ENCODE data around the gene JUND. TPM values are rescaled to one million over a fixed set of nuclear protein-coding genes. Genes with fewer than 3 reads are reported as not detected.

JUND gene
- total RNA-seq, 1 donor from 2014 or later, result 161 TPM

GRCh38 chr19:18322759-18323460, 41.5 kb upstream of the JUND start, which contains the start of gene LSM4:
TSS of gene LSM4 (minus strand) at chr19:18323076. CDS start at chr19:18323020, 56 bp downstream.
- Histone ChIP-seq H2AFZ (ENCODE audit: low read depth, low read length) (peak within 1 kb of the TSS; percentile 79), H3K36me3 (ENCODE audit: insufficient read depth, low read length) (peaks cover 3% of the 10 kb centered on the region), H3K4me1 (ENCODE audit: insufficient read depth, low read length) (peaks cover 26% of the 10 kb centered on the region), H3K4me2 (ENCODE audit: low read length) (peak within 1 kb of the TSS; percentile 88), H4K20me1 (ENCODE audit: insufficient read depth, low read length) (no peaks in the 10 kb centered on the region), H3K79me2 (ENCODE audit: insufficient read depth, low read length) (peaks cover 44% of the 10 kb centered on the region), H3K9me3 (ENCODE audit: insufficient read depth, low read depth, low read length) (no peaks in the 10 kb centered on the region), H3K4me3 (ENCODE audit: insufficient read depth, low read depth, low read length) (peak within 1 kb of the TSS; percentile 87), H3K27me3 (ENCODE audit: insufficient read depth, low read length) (no peaks in the 10 kb centered on the region), H3K9ac (ENCODE audit: low read length) (peak within 1 kb of the TSS; percentile 93), H3K27ac (ENCODE audit: low read depth, low read length) (peak within 1 kb of the TSS; percentile 84)
- DNase-seq (ENCODE audit: low read depth) (peak; percentile 89), FAIRE-seq (no peak)
- peak within 1 kb of the TSS; percentile 90 for H3K4me3 Mint-ChIP-seq (ENCODE audit: unreplicated experiment)
- peak within 1 kb of the TSS; percentile 91 for H3K27ac Mint-ChIP-seq (ENCODE audit: unreplicated experiment)
- peaks cover 22% of the 10 kb centered on the region for H3K4me1 Mint-ChIP-seq (ENCODE audit: low read depth, unreplicated experiment)
- H3K27me3 Mint-ChIP-seq (ENCODE audit: low read depth, unreplicated experiment), result no peaks in the 10 kb centered on the region
- no peaks in the 10 kb centered on the region for H3K9me3 Mint-ChIP-seq (ENCODE audit: unreplicated experiment)
- peaks cover 3% of the 10 kb centered on the region for H3K36me3 Mint-ChIP-seq (ENCODE audit: low read depth, unreplicated experiment)
- TF ChIP-seq CTCF (IDR thresholded peaks at IDR 0.05; ENCODE audit: insufficient read depth, low read depth, low read length) (no peak), EZH2 (IDR thresholded peaks at IDR 0.05; ENCODE audit: insufficient read depth, low read length) (no peak)

- Histone ChIP-seq H3K9ac (ENCODE audit: low read length) (peak overlapping the region; percentile 93), H3K27me3 (ENCODE audit: insufficient read depth, low read length) (no peaks in the 10 kb centered on the region), H2AFZ (ENCODE audit: low read depth, low read length) (peak overlapping the region; percentile 62), H3K79me2 (ENCODE audit: insufficient read depth, low read length) (peaks cover 45% of the 10 kb centered on the region), H3K36me3 (ENCODE audit: insufficient read depth, low read length) (peaks cover 3% of the 10 kb centered on the region), H3K4me1 (ENCODE audit: insufficient read depth, low read length) (peaks cover 26% of the 10 kb centered on the region), H3K9me3 (ENCODE audit: insufficient read depth, low read depth, low read length) (no peaks in the 10 kb centered on the region), H3K4me2 (ENCODE audit: low read length) (peak overlapping the region; percentile 88), H3K4me3 (ENCODE audit: insufficient read depth, low read depth, low read length) (peak overlapping the region; percentile 87), H3K27ac (ENCODE audit: low read depth, low read length) (peak overlapping the region; percentile 79), H4K20me1 (ENCODE audit: insufficient read depth, low read length) (no peaks in the 10 kb centered on the region)
- Mint-ChIP-seq H3K4me3 (ENCODE audit: unreplicated experiment) (peak overlapping the region; percentile 90), H3K36me3 (ENCODE audit: low read depth, unreplicated experiment) (peaks cover 3% of the 10 kb centered on the region), H3K9me3 (ENCODE audit: unreplicated experiment) (no peaks in the 10 kb centered on the region), H3K27ac (ENCODE audit: unreplicated experiment) (peak overlapping the region; percentile 86), H3K27me3 (ENCODE audit: low read depth, unreplicated experiment) (no peaks in the 10 kb centered on the region), H3K4me1 (ENCODE audit: low read depth, unreplicated experiment) (peaks cover 22% of the 10 kb centered on the region)
- peak; percentile 14 for TF ChIP-seq CTCF (IDR thresholded peaks at IDR 0.05; ENCODE audit: insufficient read depth, low read depth, low read length)
- no peak for TF ChIP-seq EZH2 (IDR thresholded peaks at IDR 0.05; ENCODE audit: insufficient read depth, low read length)
- peak; percentile 60 for DNase-seq (ENCODE audit: low read depth)
- FAIRE-seq, result no peak
Measured at GRCh38 chr19:18322318-18322758, 40.9 kb upstream of the JUND start.

- Histone ChIP-seq H3K4me2 (ENCODE audit: low read length) (peak overlapping the region; percentile 88), H3K27ac (ENCODE audit: low read depth, low read length) (peak overlapping the region; percentile 79), H3K27me3 (ENCODE audit: insufficient read depth, low read length) (no peaks in the 10 kb centered on the region), H3K4me3 (ENCODE audit: insufficient read depth, low read depth, low read length) (peak overlapping the region; percentile 87), H3K4me1 (ENCODE audit: insufficient read depth, low read length) (peaks cover 26% of the 10 kb centered on the region), H3K79me2 (ENCODE audit: insufficient read depth, low read length) (peaks cover 45% of the 10 kb centered on the region), H3K9me3 (ENCODE audit: insufficient read depth, low read depth, low read length) (no peaks in the 10 kb centered on the region), H2AFZ (ENCODE audit: low read depth, low read length) (no peak overlapping the region), H3K36me3 (ENCODE audit: insufficient read depth, low read length) (peaks cover 3% of the 10 kb centered on the region), H4K20me1 (ENCODE audit: insufficient read depth, low read length) (no peaks in the 10 kb centered on the region), H3K9ac (ENCODE audit: low read length) (peak overlapping the region; percentile 93)
- Mint-ChIP-seq H3K4me1 (ENCODE audit: low read depth, unreplicated experiment) (peaks cover 22% of the 10 kb centered on the region), H3K27me3 (ENCODE audit: low read depth, unreplicated experiment) (no peaks in the 10 kb centered on the region), H3K36me3 (ENCODE audit: low read depth, unreplicated experiment) (peaks cover 3% of the 10 kb centered on the region), H3K9me3 (ENCODE audit: unreplicated experiment) (no peaks in the 10 kb centered on the region), H3K27ac (ENCODE audit: unreplicated experiment) (peak overlapping the region; percentile 86), H3K4me3 (ENCODE audit: unreplicated experiment) (peak overlapping the region; percentile 90)
- TF ChIP-seq CTCF (IDR thresholded peaks at IDR 0.05; ENCODE audit: insufficient read depth, low read depth, low read length), result no peak
- TF ChIP-seq EZH2 (IDR thresholded peaks at IDR 0.05; ENCODE audit: insufficient read depth, low read length), result no peak
- no peak for DNase-seq (ENCODE audit: low read depth)
- FAIRE-seq, result no peak
Measured at GRCh38 chr19:18321734-18322102, 40.3 kb upstream of the JUND start.

Data from astrocyte (in vitro differentiated cells and primary cell).